Measurements from ENCODE around the gene FCHSD2.

DNA sequence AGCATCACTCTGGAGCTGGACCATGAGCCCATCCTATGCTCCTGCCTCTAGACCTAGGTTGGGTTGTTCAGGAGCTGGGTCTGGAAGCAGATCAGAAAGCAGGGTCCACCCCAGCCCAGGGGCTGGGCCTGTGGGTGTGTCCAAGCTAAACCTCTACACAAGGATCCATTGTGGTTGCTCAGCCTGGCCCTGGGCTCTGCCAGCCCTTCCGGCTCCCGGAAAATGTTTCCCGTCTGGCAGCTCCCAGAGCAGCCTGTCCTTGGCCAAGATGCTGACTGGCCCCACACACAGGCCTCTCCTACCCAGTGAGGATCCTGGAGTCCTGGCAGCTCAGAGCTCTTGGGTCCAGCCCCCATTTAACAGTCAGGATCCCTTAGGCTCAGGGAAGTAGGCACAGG lies 35.3 kb upstream of the FCHSD2 start:
- no peak for TF ChIP-seq EZH2 (IDR thresholded peaks at IDR 0.05; ENCODE audit: low read depth)
- TF ChIP-seq, protein P1, sequence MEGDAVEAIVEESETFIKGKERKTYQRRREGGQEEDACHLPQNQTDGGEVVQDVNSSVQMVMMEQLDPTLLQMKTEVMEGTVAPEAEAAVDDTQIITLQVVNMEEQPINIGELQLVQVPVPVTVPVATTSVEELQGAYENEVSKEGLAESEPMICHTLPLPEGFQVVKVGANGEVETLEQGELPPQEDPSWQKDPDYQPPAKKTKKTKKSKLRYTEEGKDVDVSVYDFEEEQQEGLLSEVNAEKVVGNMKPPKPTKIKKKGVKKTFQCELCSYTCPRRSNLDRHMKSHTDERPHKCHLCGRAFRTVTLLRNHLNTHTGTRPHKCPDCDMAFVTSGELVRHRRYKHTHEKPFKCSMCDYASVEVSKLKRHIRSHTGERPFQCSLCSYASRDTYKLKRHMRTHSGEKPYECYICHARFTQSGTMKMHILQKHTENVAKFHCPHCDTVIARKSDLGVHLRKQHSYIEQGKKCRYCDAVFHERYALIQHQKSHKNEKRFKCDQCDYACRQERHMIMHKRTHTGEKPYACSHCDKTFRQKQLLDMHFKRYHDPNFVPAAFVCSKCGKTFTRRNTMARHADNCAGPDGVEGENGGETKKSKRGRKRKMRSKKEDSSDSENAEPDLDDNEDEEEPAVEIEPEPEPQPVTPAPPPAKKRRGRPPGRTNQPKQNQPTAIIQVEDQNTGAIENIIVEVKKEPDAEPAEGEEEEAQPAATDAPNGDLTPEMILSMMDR (conservative IDR thresholded peaks at IDR 0.05), result no peak

Measured in PC-9 (cell line).